KMS-11 (cell line): ENCODE data around the gene WDR27.
"Not testable (repeated sequence)": the region's sequence is repeated elsewhere in the genome, so short reads cannot be mapped to it uniquely, and the experiment has no call there.

ENCODE experiments used
- H2AFZ ChIP-seq: fragments of 200-600 bp; sonication (generic); 2 replicates; pipeline ENCODE4 v1.6.1; 2016; ENCODE audit warnings: antibody characterized with exemption, mixed run types, low read depth
- H3K27ac ChIP-seq: fragments of 200-600 bp; sonication (generic); 2 replicates; pipeline ENCODE4 v1.6.1; 2016; ENCODE audit warnings: mild to moderate bottlenecking, mixed run types
- H3K27me3 ChIP-seq: fragments of 200-600 bp; sonication (generic); 2 replicates; pipeline ENCODE4 v1.6.1; 2017; ENCODE audit warnings: mild to moderate bottlenecking, low read depth, mixed run types, moderate library complexity; ENCODE audit not compliant: insufficient read depth
- H3K36me3 ChIP-seq: fragments of 200-600 bp; sonication (generic); 2 replicates; pipeline ENCODE4 v1.6.1; 2017; ENCODE audit warnings: mild to moderate bottlenecking, mixed run types; ENCODE audit not compliant: insufficient read depth
- H3K4me1 ChIP-seq: fragments of 200-600 bp; sonication (generic); 2 replicates; pipeline ENCODE4 v1.6.1; 2016; ENCODE audit warnings: mild to moderate bottlenecking, low read depth, mixed run types; ENCODE audit not compliant: poor library complexity, severe bottlenecking
- H3K4me2 ChIP-seq: fragments of 200-600 bp; sonication (generic); 2 replicates; pipeline ENCODE4 v1.7.0; 2016; ENCODE audit warnings: mild to moderate bottlenecking, mixed run types
- H3K4me3 ChIP-seq: fragments of 200-600 bp; sonication (generic); IDR thresholded peaks from 2 replicates; pipeline ENCODE4 v1.6.1; 2017; ENCODE audit warnings: low read depth, low read length, mixed read lengths; ENCODE audit not compliant: insufficient read depth
- H3K79me2 ChIP-seq: fragments of 200-600 bp; sonication (generic); 2 replicates; pipeline ENCODE4 v1.6.1; 2016; ENCODE audit warnings: low read depth, mixed run types; ENCODE audit not compliant: insufficient read depth
- H3K9ac ChIP-seq: fragments of 200-600 bp; sonication (generic); 2 replicates; pipeline ENCODE4 v1.6.1; 2016; ENCODE audit warnings: mild to moderate bottlenecking, mixed run types
- H4K20me1 ChIP-seq: fragments of 200-600 bp; sonication (generic); 2 replicates; pipeline ENCODE4 v1.6.1; 2016; ENCODE audit warnings: mild to moderate bottlenecking, mixed run types; ENCODE audit not compliant: insufficient read depth
- TF ChIP-seq, protein P1 (sequence below): fragments of 200-600 bp; sonication (generic); conservative IDR thresholded peaks from 2 replicates; pipeline ENCODE4 v1.6.1; 2017; ENCODE audit warnings: low read depth, mild to moderate bottlenecking, antibody characterized with exemption, low read length, moderate library complexity, mixed read lengths

The WDR27 gene

DNA sequence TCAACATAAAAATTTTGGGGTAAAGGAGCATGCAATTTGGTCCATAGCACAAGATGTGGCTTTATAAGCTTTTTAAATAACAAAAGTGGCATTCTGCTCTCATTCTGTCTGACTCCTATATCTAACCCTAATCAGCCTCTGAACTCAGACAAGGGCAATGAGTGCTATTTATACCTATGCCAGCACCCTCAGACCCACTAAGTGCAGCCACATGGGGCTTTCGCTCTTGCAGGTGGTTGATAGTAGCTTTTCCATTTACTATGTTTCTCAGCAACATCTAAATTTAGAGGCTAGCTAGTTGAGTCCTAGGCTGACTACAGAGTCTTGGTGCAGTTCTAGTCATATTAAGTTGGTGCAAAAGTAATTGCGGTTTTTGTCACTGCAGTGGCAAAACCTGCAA is 231.0 kb downstream of the WDR27 start:
- H3K36me3 ChIP-seq: no peaks in the 10 kb centered on the region
- H4K20me1 ChIP-seq: no peaks in the 10 kb centered on the region
- no peak overlapping the region for H3K4me2 ChIP-seq
- no peak overlapping the region for H2AFZ ChIP-seq
- no peak overlapping the region for H3K9ac ChIP-seq
- H3K4me1 ChIP-seq: peaks cover 41% of the 10 kb centered on the region
- H3K27ac ChIP-seq: no peak overlapping the region
- no peaks in the 10 kb centered on the region for H3K27me3 ChIP-seq
- H3K79me2 ChIP-seq: no peaks in the 10 kb centered on the region
- H3K4me3 ChIP-seq: no peak overlapping the region
- TF ChIP-seq, protein P1, sequence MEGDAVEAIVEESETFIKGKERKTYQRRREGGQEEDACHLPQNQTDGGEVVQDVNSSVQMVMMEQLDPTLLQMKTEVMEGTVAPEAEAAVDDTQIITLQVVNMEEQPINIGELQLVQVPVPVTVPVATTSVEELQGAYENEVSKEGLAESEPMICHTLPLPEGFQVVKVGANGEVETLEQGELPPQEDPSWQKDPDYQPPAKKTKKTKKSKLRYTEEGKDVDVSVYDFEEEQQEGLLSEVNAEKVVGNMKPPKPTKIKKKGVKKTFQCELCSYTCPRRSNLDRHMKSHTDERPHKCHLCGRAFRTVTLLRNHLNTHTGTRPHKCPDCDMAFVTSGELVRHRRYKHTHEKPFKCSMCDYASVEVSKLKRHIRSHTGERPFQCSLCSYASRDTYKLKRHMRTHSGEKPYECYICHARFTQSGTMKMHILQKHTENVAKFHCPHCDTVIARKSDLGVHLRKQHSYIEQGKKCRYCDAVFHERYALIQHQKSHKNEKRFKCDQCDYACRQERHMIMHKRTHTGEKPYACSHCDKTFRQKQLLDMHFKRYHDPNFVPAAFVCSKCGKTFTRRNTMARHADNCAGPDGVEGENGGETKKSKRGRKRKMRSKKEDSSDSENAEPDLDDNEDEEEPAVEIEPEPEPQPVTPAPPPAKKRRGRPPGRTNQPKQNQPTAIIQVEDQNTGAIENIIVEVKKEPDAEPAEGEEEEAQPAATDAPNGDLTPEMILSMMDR: no peak

DNA sequence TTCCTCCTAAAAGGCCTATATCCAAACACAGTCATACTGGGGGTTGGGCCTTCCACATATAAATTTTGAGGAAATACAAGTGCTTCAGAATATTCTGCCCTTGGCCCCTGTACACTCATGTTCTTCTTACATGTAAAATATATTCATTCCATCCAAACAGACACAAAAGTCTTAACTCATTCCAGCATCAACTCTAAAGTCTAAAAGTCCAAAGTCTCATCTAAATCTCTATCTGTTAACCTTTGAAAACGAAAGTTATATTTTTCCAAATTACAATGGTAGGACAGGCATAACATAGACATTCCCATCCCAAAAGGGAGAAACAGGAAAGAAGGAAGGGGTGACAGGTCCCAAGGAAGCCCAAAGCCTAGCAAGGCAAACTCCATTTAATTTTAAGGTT is 232.8 kb downstream of the WDR27 start:
- Histone ChIP-seq H2AFZ (no peak overlapping the region), H3K27ac (no peak overlapping the region), H3K4me2 (no peak overlapping the region), H3K4me3 (no peak overlapping the region), H3K9ac (no peak overlapping the region), H3K27me3 (no peaks in the 10 kb centered on the region), H3K4me1 (peaks cover 37% of the 10 kb centered on the region), H4K20me1 (no peaks in the 10 kb centered on the region), H3K79me2 (no peaks in the 10 kb centered on the region), H3K36me3 (no peaks in the 10 kb centered on the region)
- TF ChIP-seq, protein P1: no peak

DNA sequence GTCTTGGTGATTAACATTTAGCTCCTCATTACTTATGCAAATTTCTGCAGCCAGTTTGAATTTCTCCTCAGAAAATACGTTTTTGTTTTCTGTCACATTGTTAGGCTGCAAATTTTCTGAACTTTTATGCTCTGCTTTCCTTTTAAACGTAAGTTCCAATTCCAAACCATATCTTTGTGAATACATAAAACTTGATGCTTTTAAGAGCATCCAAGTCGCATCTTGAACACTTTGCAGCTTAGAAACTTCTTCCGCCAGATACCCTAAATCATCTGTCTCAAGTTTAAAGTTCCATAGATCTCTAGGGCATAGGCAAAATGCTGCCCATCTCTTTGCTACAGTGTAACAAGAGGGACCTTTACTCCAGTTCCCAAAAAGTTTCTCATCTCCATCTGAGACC is 234.1 kb downstream of the WDR27 start:
- H3K36me3 ChIP-seq, H3K27me3 ChIP-seq, H3K79me2 ChIP-seq, H3K27ac ChIP-seq, H3K4me3 ChIP-seq, H2AFZ ChIP-seq, H3K9ac ChIP-seq, H3K4me2 ChIP-seq, H4K20me1 ChIP-seq: not testable (repeated sequence)
- peaks cover 24% of the 10 kb centered on the region for H3K4me1 ChIP-seq

DNA sequence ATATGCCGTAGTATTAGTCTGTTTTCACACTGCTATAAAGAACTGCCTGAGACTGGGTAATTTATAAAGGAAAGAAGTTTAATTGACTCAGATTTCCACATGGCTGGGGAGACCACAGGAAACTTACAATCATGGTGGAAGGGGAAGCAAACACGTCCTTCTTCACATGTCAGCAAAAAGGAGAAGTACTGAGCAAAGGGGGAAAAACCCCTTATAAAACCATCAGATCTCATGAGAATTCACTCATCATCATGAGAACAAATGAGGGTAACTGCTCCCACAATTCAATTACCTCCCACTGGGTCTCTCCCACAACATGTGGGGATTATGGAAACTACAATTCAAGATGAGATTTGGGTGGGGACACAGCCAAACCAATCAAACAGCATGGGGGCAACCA is 235.6 kb downstream of the WDR27 start:
- not testable (repeated sequence) for H3K4me3 ChIP-seq, H4K20me1 ChIP-seq, H2AFZ ChIP-seq, H3K79me2 ChIP-seq, H3K4me2 ChIP-seq, H3K36me3 ChIP-seq, H3K4me1 ChIP-seq, H3K27ac ChIP-seq, H3K27me3 ChIP-seq, H3K9ac ChIP-seq

DNA sequence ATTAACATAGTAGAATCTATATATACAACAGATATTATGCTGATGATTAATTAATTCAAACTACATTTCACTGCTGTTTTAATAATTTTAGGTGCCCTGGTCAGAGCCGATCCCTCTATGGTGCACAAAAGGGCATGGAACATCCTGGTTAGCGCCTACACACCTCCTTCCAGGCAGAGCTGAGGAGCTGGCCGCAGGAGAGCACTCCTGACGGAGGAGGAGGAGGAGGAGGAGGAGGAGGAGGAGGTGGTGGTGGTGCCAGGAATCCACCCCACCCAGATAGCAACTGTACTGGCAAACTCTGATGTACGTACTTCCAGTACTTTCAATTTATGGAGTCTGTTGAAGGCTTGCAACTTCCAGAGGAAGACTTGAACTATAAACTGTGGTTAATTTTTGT is 244.1 kb downstream of the WDR27 start:
- Histone ChIP-seq H3K36me3 (no peaks in the 10 kb centered on the region), H3K79me2 (no peaks in the 10 kb centered on the region), H3K27ac (no peak overlapping the region), H3K4me3 (no peak overlapping the region), H3K4me1 (no peaks in the 10 kb centered on the region), H4K20me1 (no peaks in the 10 kb centered on the region), H2AFZ (no peak overlapping the region), H3K27me3 (no peaks in the 10 kb centered on the region), H3K4me2 (no peak overlapping the region), H3K9ac (no peak overlapping the region)
- TF ChIP-seq, protein P1: no peak
